ENCODE measurements around the gene SNAPC2. TPM values are rescaled to one million over a fixed set of nuclear protein-coding genes. Genes with fewer than 3 reads are reported as not detected.

Gene SNAPC2
- total RNA-seq, 4 donors from 2014 or later: 9.3 to 14.0 (median 11.5) TPM

GRCh38 chr19:7909471-7910067 is 10.6 kb upstream of the SNAPC2 start:
- intact Hi-C loops (cut with DNase I): no loop called here
- Histone ChIP-seq H3K4me1 (peaks cover 14% of the 10 kb centered on the region in 2 donors), H3K36me3 (peaks cover 38 to 46% of the 10 kb centered on the region in 2 donors), H3K27me3 (no peaks in the 10 kb centered on the region), H3K4me3 (replicated peaks in 1 of 3) (no peak overlapping the region), H3K27ac (no peak overlapping the region), H3K9me3 (no peaks in the 10 kb centered on the region)
- 85 to 96% methylated on average over 11 to 18 of the region's 21 CpGs for WGBS, 2 donors
- no peak for DNase-seq
- no peak for TF ChIP-seq POLR2A (IDR thresholded peaks at IDR 0.05)
- TF ChIP-seq CTCF (IDR thresholded peaks at IDR 0.05): no peak

GRCh38 chr19:7910321-7911161 is 9.6 kb upstream of the SNAPC2 start:
- Histone ChIP-seq H3K36me3 (peaks cover 38 to 45% of the 10 kb centered on the region in 2 donors), H3K27me3 (no peaks in the 10 kb centered on the region), H3K27ac (no peak overlapping the region), H3K4me3 (replicated peaks in 1 of 3) (no peak overlapping the region), H3K9me3 (no peaks in the 10 kb centered on the region), H3K4me1 (peaks cover 4 to 5% of the 10 kb centered on the region in 2 donors)
- no peak for TF ChIP-seq CTCF (IDR thresholded peaks at IDR 0.05)
- no peak for TF ChIP-seq POLR2A (IDR thresholded peaks at IDR 0.05)
- intact Hi-C loops (cut with DNase I): no loop called here
- WGBS, 2 donors: 93 to 97% methylated on average over 25 to 32 of the region's 54 CpGs
- no peak for DNase-seq

- peaks cover 35 to 38% of the 10 kb centered on the region in 2 donors for H3K36me3 ChIP-seq
- no peaks in the 10 kb centered on the region for H3K27me3 ChIP-seq
- intact Hi-C loops (cut with DNase I): no loop called here
- H3K27ac ChIP-seq: no peak overlapping the region
- no peaks in the 10 kb centered on the region for H3K9me3 ChIP-seq
- TF ChIP-seq CTCF (IDR thresholded peaks at IDR 0.05): no peak
- peaks cover 0 to 11% of the 10 kb centered on the region in 2 donors for H3K4me1 ChIP-seq
- H3K4me3 ChIP-seq (replicated peaks in 1 of 3): no peak overlapping the region
- WGBS, 2 donors: 87 to 91% methylated on average over 11 to 17 of the region's 18 CpGs
- DNase-seq: no peak
These were observed 8.5 kb upstream of the SNAPC2 start for GRCh38 chr19:7911508-7912143.

GRCh38 chr19:7912144-7912696 is 7.9 kb upstream of the SNAPC2 start:
- Histone ChIP-seq H3K36me3 (peaks cover 35 to 38% of the 10 kb centered on the region in 2 donors), H3K4me1 (peaks cover 0 to 17% of the 10 kb centered on the region in 2 donors), H3K27ac (no peak overlapping the region), H3K9me3 (no peaks in the 10 kb centered on the region), H3K27me3 (no peaks in the 10 kb centered on the region), H3K4me3 (replicated peaks in 1 of 3) (no peak overlapping the region)
- DNase-seq: no peak
- no peak for TF ChIP-seq CTCF (IDR thresholded peaks at IDR 0.05)
- TF ChIP-seq POLR2A (IDR thresholded peaks at IDR 0.05): no peak
- WGBS, 2 donors: 89 to 95% methylated on average over 16 to 21 of the region's 31 CpGs
- intact Hi-C loops (cut with DNase I): no loop called here

All from thyroid gland (tissue), 4 donors.